ENCODE measurements around the gene CARMIL3.

GRCh38 chr14:24069411-24069735 is 17.6 kb downstream of the CARMIL3 start:
- TF ChIP-seq, protein P1, sequence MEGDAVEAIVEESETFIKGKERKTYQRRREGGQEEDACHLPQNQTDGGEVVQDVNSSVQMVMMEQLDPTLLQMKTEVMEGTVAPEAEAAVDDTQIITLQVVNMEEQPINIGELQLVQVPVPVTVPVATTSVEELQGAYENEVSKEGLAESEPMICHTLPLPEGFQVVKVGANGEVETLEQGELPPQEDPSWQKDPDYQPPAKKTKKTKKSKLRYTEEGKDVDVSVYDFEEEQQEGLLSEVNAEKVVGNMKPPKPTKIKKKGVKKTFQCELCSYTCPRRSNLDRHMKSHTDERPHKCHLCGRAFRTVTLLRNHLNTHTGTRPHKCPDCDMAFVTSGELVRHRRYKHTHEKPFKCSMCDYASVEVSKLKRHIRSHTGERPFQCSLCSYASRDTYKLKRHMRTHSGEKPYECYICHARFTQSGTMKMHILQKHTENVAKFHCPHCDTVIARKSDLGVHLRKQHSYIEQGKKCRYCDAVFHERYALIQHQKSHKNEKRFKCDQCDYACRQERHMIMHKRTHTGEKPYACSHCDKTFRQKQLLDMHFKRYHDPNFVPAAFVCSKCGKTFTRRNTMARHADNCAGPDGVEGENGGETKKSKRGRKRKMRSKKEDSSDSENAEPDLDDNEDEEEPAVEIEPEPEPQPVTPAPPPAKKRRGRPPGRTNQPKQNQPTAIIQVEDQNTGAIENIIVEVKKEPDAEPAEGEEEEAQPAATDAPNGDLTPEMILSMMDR (IDR thresholded peaks at IDR 0.05), result no peak
- no peak for TF ChIP-seq EZH2 (IDR thresholded peaks at IDR 0.05)

Data from neural progenitor cell (in vitro differentiated cells).